Measurements from ENCODE around the gene CMSS1.

GRCh38 chr3:99933971-99934750 is 116.5 kb downstream of the CMSS1 start:
- TF ChIP-seq CTCF (IDR thresholded peaks at IDR 0.05) = no peak
- TF ChIP-seq POLR2A (IDR thresholded peaks at IDR 0.05) = no peak
